Measurements from ENCODE around the gene GRID2. TPM values are rescaled to one million over a fixed set of nuclear protein-coding genes. Genes with fewer than 3 reads are reported as not detected.
A peak's percentile ranks its signal among the peaks of the same experiment; 100 is the strongest.

The GRID2 gene
- total RNA-seq, 3 donors from 2014 or later = 0.44 TPM; not detected in 2

DNA sequence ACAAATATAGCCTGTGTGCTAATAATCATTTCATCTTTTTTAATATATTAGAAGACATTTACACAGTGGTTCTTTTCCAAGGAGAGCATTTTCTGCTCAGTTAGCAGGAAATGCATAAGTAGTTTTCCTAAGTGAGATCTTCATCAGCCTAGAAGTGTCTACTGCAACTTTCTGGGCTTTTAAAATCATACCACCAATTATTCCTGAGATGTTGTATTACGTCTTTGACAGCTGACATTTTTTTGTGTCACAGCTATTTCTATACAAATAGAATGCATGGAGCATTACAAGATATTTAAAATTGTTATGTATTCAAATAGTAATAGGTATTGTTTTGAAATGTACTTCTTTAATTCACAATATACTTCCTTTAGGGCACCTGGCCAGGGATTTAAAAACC is 158.0 kb downstream of the GRID2 start:
- H3K9me3 ChIP-seq = no peaks in the 10 kb centered on the region
- no peaks in the 10 kb centered on the region for H3K36me3 ChIP-seq (ENCODE audit: low read depth)
- H3K4me3 ChIP-seq = no peak overlapping the region
- DNase-seq = no peak
- intact Hi-C loops (cut with DNase I, micrococcal nuclease) = no loop called here
- no peak for TF ChIP-seq CTCF (IDR thresholded peaks at IDR 0.05)
- H3K4me1 ChIP-seq (ENCODE audit: low read depth) = no peaks in the 10 kb centered on the region
- no peak for ATAC-seq

DNA sequence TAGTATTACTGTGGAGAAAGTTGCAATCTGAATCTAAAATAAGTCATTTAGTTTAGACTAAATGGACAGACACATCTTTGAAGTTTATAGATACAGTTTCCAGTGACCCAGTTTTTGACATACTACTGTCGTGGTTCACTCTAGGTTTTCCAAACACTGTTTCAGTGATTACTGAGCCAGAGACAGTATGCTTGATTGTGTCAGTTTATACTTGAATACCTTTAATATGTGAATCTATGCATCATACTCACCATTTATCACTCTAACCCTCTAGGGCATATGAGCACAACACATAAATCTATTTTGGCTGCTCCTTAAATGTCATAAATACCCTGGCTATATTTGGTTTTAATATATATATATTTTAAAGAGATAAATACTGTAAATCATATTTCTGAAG is 173.5 kb downstream of the GRID2 start:
- H3K4me3 ChIP-seq = no peak overlapping the region
- ATAC-seq = no peak
- H3K36me3 ChIP-seq (ENCODE audit: low read depth) = no peaks in the 10 kb centered on the region
- no peaks in the 10 kb centered on the region for H3K4me1 ChIP-seq (ENCODE audit: low read depth)
- intact Hi-C loops (cut with DNase I, micrococcal nuclease) = no loop called here
- H3K9me3 ChIP-seq = no peaks in the 10 kb centered on the region
- no peak for DNase-seq
- no peak for TF ChIP-seq CTCF (IDR thresholded peaks at IDR 0.05)

GRCh38 chr4:92483341-92483740 is 179.6 kb downstream of the GRID2 start:
- H3K4me1 ChIP-seq (ENCODE audit: low read depth) = no peaks in the 10 kb centered on the region
- H3K9me3 ChIP-seq = no peaks in the 10 kb centered on the region
- no peaks in the 10 kb centered on the region for H3K36me3 ChIP-seq (ENCODE audit: low read depth)
- DNase-seq (no peak), ATAC-seq (peak; percentile 53)
- H3K4me3 ChIP-seq = no peak overlapping the region
- TF ChIP-seq CTCF (IDR thresholded peaks at IDR 0.05) = no peak
- intact Hi-C loops (cut with DNase I, micrococcal nuclease) = no loop called here

GRCh38 chr4:92488496-92488895 is 184.7 kb downstream of the GRID2 start:
- intact Hi-C loops (cut with DNase I, micrococcal nuclease) = no loop called here
- Histone ChIP-seq H3K36me3 (ENCODE audit: low read depth) (no peaks in the 10 kb centered on the region), H3K4me1 (ENCODE audit: low read depth) (no peaks in the 10 kb centered on the region), H3K9me3 (no peaks in the 10 kb centered on the region), H3K4me3 (no peak overlapping the region)
- DNase-seq (no peak), ATAC-seq (no peak)
- no peak for TF ChIP-seq CTCF (IDR thresholded peaks at IDR 0.05)

GRCh38 chr4:92497141-92497540 is 193.4 kb downstream of the GRID2 start:
- no peaks in the 10 kb centered on the region for H3K9me3 ChIP-seq
- H3K4me3 ChIP-seq = no peak overlapping the region
- no peaks in the 10 kb centered on the region for H3K4me1 ChIP-seq (ENCODE audit: low read depth)
- no peak for ATAC-seq
- DNase-seq = no peak
- intact Hi-C loops (cut with DNase I, micrococcal nuclease) = no loop called here
- no peak for TF ChIP-seq CTCF (IDR thresholded peaks at IDR 0.05)
- no peaks in the 10 kb centered on the region for H3K36me3 ChIP-seq (ENCODE audit: low read depth)

DNA sequence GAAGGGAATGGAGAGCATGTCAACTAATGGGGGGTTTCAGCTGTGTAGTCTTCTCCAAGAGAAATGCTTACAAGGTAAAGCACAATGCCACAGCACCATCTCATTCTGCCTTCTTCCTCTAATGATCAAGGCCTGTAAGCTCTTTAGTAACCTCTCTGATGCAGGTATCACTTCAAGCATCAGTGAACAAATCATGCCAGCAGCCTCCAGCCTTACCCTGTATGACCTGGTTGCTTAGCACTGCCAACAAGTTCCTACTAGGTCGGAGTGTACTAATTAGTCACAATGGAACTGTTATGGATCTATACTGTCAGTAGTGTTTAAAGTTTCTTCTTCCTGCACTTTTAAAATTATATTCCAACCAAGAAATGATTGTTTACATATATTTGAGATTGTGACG is 197.7 kb downstream of the GRID2 start:
- Histone ChIP-seq H3K4me3 (no peak overlapping the region), H3K9me3 (no peaks in the 10 kb centered on the region), H3K36me3 (ENCODE audit: low read depth) (no peaks in the 10 kb centered on the region), H3K4me1 (ENCODE audit: low read depth) (no peaks in the 10 kb centered on the region)
- TF ChIP-seq CTCF (IDR thresholded peaks at IDR 0.05) = no peak
- intact Hi-C loops (cut with DNase I, micrococcal nuclease) = no loop called here
- no peak for ATAC-seq
- no peak for DNase-seq

Measured in mucosa of descending colon (tissue), 3 donors.